HG03520 (cell line): ENCODE data around the gene LDHAL6B.
"Not testable (repeated sequence)": the region's sequence is repeated elsewhere in the genome, so short reads cannot be mapped to it uniquely, and the experiment has no call there.

Source experiments
- ATAC-seq: cut with Tn5 transposase; IDR thresholded peaks from one replicate; pipeline ENCODE4 v1.9.1; 2021; ENCODE audit warnings: mild to moderate bottlenecking, moderate library complexity; ENCODE audit not compliant: unreplicated experiment

LDHAL6B gene

GRCh38 chr15:59206623-59207183 lies at the start of gene LDHAL6B:
TSS of gene LDHAL6B (plus strand) at chr15:59206843. CDS start at chr15:59206941, 98 bp downstream.
- no peak for ATAC-seq

- no peak for ATAC-seq
These were observed 49.2 kb upstream of the LDHAL6B start for GRCh38 chr15:59157396-59157795.

- no peak for ATAC-seq
These were observed 48.6 kb upstream of the LDHAL6B start for GRCh38 chr15:59157840-59158700.

GRCh38 chr15:59158701-59159034 lies 48.0 kb upstream of the LDHAL6B start:
- no peak for ATAC-seq

- ATAC-seq = no peak
These were observed 47.4 kb upstream of the LDHAL6B start for GRCh38 chr15:59159210-59159609.

- no peak for ATAC-seq
These were observed 45.6 kb upstream of the LDHAL6B start for GRCh38 chr15:59160880-59161593.

GRCh38 chr15:59162080-59162479 lies 44.6 kb upstream of the LDHAL6B start:
- ATAC-seq = not testable (repeated sequence)

- no peak for ATAC-seq
These were observed 40.9 kb upstream of the LDHAL6B start for GRCh38 chr15:59165726-59166125.

GRCh38 chr15:59166166-59166565 lies 40.5 kb upstream of the LDHAL6B start:
- no peak for ATAC-seq

- no peak for ATAC-seq
These were observed 39.9 kb upstream of the LDHAL6B start for GRCh38 chr15:59166601-59167265.

- ATAC-seq = no peak
These were observed 38.1 kb upstream of the LDHAL6B start for GRCh38 chr15:59168536-59168935.

- no peak for ATAC-seq
These were observed 37.4 kb upstream of the LDHAL6B start for GRCh38 chr15:59169251-59169708.

- no peak for ATAC-seq
These were observed 36.2 kb upstream of the LDHAL6B start for GRCh38 chr15:59170295-59171066.

GRCh38 chr15:59171067-59171397 lies 35.6 kb upstream of the LDHAL6B start:
- no peak for ATAC-seq

GRCh38 chr15:59172289-59172901 lies 34.2 kb upstream of the LDHAL6B start:
- no peak for ATAC-seq

GRCh38 chr15:59173194-59173593 lies 33.4 kb upstream of the LDHAL6B start:
- ATAC-seq = no peak

GRCh38 chr15:59174151-59174834 lies 32.4 kb upstream of the LDHAL6B start:
- no peak for ATAC-seq

- peak; percentile 44 for ATAC-seq
These were observed 31.5 kb upstream of the LDHAL6B start for GRCh38 chr15:59174835-59175831.
